ENCODE data around the gene INS.

Gene INS

GRCh38 chr11:2164861-2165555 is 4.0 kb upstream of the INS start:
- no peak for DNase-seq (ENCODE audit: low spot score)

GRCh38 chr11:2164081-2164480 is 3.1 kb upstream of the INS start:
- DNase-seq (ENCODE audit: low spot score) = no peak

DNA sequence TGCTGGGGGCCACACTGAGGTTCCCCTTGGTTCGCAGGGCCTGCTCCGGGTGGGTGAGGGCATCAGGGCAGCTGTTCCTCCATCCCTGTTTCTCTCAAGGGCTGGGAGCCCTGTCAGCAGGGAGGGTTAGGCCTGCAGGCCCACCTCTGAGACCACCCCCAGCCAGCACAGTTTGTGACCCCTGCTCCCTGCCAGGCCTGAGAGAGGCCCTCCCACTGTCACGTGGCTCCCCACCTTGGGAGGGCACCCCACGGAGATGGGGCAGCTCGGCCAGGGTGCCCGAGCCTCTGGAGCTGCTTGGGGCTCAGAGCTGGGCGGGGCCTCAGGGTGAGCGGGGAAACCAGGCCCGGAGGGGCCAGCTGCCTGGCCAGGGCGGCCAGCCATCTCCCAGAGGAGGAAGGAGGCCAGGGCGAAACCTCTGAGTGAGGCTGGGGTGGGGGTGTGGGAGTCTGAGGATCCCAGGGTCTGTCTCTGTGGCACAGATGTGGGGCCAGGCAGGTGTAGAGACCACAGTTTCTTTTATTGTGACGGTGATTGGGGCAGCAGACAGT is 2.5 kb upstream of the INS start:
- DNase-seq (ENCODE audit: low spot score) = no peak

DNA sequence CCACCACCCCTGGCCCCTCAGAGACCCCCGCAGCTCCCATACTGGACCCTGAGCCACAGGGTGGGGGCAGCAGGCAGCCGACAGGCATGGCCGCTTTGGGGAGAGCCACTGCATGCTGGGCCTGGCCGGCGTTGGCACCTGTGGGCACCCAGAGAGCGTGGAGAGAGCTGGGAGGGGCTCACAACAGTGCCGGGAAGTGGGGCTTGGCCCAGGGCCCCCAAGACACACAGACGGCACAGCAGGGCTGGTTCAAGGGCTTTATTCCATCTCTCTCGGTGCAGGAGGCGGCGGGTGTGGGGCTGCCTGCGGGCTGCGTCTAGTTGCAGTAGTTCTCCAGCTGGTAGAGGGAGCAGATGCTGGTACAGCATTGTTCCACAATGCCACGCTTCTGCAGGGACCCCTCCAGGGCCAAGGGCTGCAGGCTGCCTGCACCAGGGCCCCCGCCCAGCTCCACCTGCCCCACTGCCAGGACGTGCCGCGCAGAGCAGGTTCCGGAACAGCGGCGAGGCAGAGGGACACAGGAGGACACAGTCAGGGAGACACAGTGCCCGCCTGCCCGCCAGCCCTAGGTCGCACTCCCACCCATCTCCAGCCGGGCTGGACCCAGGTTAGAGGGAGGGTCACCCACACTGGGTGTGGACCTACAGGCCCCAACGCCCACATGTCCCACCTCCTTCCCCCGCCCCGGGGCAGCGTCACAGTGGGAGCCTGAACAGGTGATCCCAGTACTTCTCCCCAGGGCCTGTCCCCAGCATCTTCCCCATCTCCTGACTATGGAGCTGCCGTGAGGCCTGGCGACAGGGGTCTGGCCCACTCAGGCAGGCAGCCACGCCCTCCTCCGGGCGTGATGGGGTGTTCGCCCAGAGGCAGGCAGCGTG is 1.2 kb downstream of the INS start:
- DNase-seq (ENCODE audit: low spot score) = no peak

- no peak for DNase-seq (ENCODE audit: low spot score)
Measured at GRCh38 chr11:2158966-2159365, 2.0 kb downstream of the INS start.

DNA sequence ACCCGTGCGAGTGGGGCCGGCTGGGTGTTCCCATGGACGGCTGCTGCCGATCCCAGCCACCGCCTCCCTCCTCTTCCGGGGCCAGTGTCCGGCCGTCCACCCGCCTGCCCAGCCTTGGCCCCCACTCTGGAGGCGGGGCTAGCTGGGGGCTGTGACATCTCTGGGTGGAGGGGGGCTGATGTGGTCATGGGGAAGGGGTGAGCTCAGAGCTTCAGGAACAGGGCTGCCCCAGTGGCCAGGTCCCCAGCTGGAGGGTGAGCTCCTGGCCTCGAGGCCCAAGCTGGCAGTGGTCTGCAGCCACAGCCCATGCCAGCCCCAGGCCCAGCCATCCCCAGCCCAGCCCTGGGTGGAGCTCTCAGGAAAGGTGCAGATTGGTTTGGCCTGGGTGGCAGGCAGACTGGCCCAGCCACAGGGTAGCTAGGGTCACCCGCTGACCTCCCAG is 2.7 kb downstream of the INS start:
- DNase-seq (ENCODE audit: low spot score) = no peak

DNA sequence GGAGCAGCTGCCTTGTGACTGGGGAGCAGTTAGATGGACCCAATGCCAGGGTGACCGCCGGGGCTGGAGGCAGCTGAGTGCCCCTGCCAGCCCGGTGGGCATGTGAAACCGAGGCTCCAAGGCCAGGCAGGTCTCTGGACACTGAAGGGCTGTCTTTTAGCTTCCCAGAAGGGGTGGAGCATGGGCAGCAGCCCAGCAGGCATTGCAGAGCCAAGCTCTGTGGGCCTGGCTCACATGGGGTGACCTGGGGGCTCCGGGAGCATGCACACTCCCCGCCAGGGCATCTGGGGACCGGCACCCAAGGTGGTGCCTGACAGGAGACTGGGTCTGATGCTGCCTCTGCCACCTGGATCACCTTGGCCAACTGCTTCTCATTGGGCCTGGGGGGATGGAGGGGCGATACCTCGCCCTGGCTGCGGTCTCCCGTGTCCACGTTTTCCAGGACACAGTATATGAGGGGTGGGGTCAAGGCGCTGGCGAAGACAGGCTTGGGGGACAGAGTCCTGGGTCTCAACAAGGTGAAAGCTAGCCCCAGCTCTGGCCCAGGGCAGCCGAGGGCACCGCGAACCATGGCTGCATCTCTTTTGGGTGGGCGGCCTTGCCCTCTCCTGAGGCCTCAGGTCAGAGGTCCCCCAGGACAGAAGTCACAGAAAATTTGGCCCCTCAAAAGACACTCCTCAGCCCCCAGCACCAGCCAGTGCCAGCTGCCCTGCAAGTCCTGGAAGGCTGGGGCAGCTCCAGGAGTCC is 3.5 kb downstream of the INS start:
- DNase-seq (ENCODE audit: low spot score) = no peak

DNA sequence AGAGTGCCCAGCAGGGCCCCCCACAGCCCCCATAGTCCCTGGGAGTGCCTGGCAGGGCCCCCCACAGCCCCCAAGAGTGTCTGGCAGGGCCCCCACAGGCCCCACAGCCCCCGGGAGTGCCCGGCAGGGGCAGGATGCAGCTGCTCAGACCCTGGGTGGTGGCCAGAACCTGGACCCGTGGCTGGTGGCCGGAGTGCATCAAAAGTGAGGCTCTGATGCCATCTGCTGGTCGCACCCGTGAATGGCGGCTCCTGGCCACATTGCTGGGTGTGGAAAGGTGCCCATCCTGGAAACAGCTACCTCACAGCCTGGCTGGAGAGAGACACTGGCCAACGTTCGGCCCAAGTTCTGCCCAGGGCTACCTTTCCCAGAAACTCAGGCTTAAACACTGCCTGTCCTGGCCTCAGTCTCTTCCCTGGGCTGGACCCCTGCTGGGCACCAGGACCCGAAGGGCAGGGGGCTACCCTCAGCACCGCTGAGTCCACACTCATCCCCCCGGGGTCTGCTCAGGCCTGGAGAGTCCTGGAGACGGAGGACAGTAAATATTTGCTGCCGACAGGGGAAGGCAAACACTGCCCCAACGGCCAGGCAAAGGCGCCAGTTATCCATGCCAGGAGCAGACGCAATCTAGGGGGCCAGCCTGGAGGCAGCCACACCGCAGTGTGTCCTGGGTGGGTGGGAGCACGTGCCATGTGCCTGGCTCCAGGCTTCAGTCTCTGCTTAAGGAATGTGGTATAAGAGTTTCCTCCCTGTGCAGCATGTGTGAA is 4.4 kb downstream of the INS start:
- DNase-seq (ENCODE audit: low spot score) = peak; percentile 98

GRCh38 chr11:2155511-2155910 is 5.5 kb downstream of the INS start:
- no peak for DNase-seq (ENCODE audit: low spot score)

DNA sequence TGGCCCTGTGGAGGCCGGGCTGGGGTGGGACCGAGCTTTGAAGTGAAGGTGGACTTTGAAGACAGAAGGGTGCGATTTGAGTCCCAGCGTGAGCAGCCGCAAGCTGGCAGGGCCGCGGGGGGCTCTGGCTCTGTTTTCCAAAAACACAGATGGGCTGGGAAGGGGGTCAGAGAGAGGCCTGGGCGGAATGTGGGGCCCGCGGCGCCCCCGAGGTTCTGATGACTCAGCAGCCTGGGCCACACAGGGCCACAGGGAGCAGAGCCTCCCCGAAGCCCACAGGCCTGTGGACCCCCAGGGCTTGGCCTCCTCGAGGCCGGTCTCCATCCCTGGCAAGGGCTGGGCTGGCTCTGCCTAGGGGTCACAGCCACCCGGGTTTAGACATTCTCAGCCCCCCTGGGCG is 6.1 kb downstream of the INS start:
- DNase-seq (ENCODE audit: low spot score) = no peak

GRCh38 chr11:2154195-2154585 is 6.8 kb downstream of the INS start:
- no peak for DNase-seq (ENCODE audit: low spot score)

- DNase-seq (ENCODE audit: low spot score) = no peak
Measured at GRCh38 chr11:2153581-2154194, 7.3 kb downstream of the INS start.

GRCh38 chr11:2151500-2152257 is 9.3 kb downstream of the INS start:
- DNase-seq (ENCODE audit: low spot score) = peak; percentile 98

DNA sequence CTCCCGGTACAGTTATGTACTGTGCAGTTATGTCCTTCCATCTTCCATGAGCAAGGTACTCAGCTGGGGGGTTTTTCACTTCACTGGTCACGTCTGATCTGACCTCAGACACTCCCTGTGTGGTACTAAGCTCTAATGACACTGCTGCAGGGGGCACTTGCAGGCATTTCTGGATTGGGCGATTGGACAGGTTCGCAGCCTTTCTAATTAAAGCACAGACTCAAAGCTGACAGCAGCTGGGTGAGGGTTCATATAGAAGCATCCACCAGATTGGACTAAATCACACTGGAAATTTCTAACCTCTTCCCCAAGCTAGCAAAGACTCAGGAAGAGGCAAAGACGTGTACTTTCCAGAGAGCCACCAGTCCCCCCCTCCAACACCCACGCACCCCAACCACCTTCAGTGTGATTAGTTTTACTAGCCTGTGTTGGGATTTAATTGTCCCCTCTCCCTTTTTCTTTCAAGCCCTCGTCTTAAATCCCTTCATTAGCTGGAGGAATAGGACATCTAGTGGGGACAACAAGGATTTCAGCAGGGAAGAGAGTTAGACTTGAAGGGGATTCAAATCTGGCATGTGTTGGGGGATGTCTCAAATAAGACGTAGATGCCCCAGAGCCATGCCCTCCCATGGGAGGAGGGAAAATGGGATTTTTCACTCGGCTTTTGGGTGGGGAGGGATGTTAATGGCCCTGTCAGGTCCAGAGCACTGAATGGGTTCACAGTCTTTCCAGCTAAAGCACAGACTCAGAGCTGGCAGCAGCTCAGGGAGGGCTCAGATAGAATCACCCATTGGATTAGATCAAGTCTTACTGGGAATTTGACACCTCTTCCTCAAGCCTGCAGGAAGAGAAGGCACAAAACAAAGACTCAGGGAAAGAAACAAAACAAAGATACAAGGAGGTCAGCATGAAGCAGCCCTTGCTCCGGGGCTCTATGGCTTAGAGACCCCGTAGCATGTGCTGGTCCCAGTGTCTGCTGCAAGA is 10.9 kb downstream of the INS start:
- peak; percentile 83 for DNase-seq (ENCODE audit: low spot score)

GRCh38 chr11:2149460-2149859 is 11.5 kb downstream of the INS start:
- no peak for DNase-seq (ENCODE audit: low spot score)

GRCh38 chr11:2148595-2148994 is 12.4 kb downstream of the INS start:
- DNase-seq (ENCODE audit: low spot score) = no peak

DNA sequence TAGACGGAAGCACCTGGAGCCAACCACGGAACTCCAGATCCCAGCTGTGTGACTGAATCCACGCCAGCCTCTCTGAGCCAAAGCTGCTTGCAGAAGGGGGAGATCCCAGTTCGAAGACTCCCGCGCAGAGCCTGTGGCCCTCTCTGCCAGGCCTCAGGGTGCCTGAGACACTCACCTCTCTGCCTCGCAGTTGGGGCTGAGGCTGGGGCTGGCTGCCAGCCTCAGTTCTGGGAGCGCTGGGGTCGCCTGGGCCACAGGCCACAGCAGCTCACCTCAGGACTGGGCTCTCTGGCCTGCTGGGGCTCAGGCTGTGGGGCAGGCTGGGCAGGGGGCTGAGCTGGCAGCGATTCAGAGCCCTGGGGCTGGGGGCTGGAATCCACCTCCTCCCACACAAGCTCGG is 13.6 kb downstream of the INS start:
- no peak for DNase-seq (ENCODE audit: low spot score)

DNA sequence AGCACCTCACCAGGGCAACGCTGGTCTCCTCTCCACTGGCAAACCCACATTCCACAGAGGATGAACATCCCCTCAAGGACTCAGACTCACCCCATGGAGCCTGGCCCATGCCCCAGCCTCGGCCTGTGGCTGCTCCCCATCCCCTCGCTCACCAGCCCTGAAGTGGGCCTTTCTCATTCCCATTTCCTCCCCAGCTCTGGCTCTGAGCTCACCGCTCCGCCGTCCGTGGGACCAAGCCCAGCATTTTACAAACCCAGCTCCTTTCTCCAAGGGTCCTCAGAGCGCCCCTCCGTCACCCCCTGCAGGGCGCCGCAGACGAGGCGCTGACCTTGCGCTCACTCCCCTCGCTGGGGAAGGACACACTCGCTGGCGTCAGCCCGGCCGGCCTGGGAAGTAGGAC is 15.0 kb downstream of the INS start:
- DNase-seq (ENCODE audit: low spot score) = no peak

DNA sequence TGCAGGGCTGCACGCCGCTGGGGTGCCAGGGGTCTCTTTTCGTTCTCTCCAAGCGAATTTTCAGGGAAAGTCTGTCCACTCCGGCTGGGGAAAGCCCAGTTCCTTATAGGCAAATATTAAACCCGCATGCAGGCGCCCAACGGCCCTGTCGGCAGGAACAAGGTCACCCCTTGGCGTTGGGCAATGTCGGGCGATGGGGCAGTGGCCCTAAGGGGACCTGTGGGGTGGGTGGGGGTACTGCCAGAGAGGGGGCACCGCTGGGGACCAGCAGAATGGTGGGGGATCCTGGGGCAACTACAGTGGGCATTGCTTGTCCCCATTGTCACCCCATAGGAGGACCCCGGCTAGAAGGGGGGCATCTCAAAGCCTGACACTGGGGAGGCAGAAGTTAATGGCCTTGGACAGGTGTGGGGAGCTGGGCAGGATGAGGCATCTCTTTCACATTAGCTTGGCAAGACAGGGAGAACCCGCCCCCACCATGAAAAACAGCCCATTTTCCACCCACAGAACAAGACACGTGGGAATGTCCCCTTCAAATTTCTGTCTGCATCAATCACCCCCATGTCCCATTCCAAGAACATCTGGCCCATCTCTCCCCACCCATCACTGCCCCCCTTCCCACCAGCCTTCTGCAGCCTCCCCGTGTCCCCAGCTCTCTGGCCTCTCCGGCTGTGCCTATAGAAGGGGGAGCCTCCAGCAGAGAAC is 16.3 kb downstream of the INS start:
- DNase-seq (ENCODE audit: low spot score) = no peak

Data from HuH-7 (cell line).